B cell (primary cell): ENCODE results near the gene STPG4. TPM values are rescaled to one million over a fixed set of nuclear protein-coding genes. Genes with fewer than 3 reads are reported as not detected.

ENCODE experiments used
- ATAC-seq: fragments of 200-7000 bp; cut with Tn5 transposase; one replicate; pipeline ENCODE4 v1.10.0; 2021; ENCODE audit warnings: low read depth, mild to moderate bottlenecking, moderate number of reproducible peaks, moderate library complexity
- CTCF ChIA-PET: fragments of 350-600 bp; sonication (Branson Sonifier 250); formaldehyde crosslinking; loops from one replicate; lab custom pipeline; 2021; ENCODE audit warnings: antibody characterized with exemption, inconsistent platforms; lab: Charles Lee
- POLR2A ChIA-PET: fragments of 350-600 bp; sonication (Branson Sonifier 250); formaldehyde crosslinking; loops from one replicate; lab custom pipeline; 2021; ENCODE audit warnings: antibody characterized with exemption; lab: Charles Lee
- DNase-seq: peaks from one replicate; pipeline ENCODE4 v3.0.0; 2013
- H2AFZ ChIP-seq: 2 replicates; pipeline ENCODE4 v1.6.1; 2012; ENCODE audit warnings: mild to moderate bottlenecking, low read depth, low read length; ENCODE audit not compliant: insufficient read depth, poor library complexity, severe bottlenecking
- H3K27ac ChIP-seq, 2 donors: 1 replicate in 1 of 2; 2 replicates in 1 of 2; pipeline ENCODE4 v1.5.1; 2012 to 2013; ENCODE audit warnings: low read length in 2 of 2, mild to moderate bottlenecking in 2 of 2, moderate library complexity in 1 of 2
- H3K27me3 ChIP-seq, 4 experiments: fragments of 200-600 bp in 1 of 4; sonication (generic) in 1 of 4; replicated peaks in 1 of 4; 1 replicate in 2 of 4; 2 replicates in 2 of 4; pipeline versions ENCODE4 v1.6.1 to v1.7.0; 2013 to 2016; ENCODE audit warnings: low read length in 3 of 4, mild to moderate bottlenecking in 2 of 4, mixed read lengths in 1 of 4, moderate library complexity in 1 of 4; ENCODE audit not compliant: insufficient read depth in 4 of 4, control insufficient read depth in 3 of 4; ENCODE audit errors: control extremely low read depth in 1 of 4
- H3K36me3 ChIP-seq, 2 experiments: replicated peaks in 1 of 2; 1 replicate in 1 of 2; 2 replicates in 1 of 2; pipeline versions ENCODE4 v1.6.1 to v1.7.1; 2013; ENCODE audit warnings: low read length in 1 of 2; ENCODE audit not compliant: insufficient read depth in 2 of 2, control insufficient read depth in 1 of 2; ENCODE audit errors: control extremely low read depth in 1 of 2, extremely low read depth in 1 of 2
- H3K4me1 ChIP-seq, 2 donors: fragments of 200-600 bp in 1 of 2; sonication (generic) in 1 of 2; 1 replicate in 1 of 2; 2 replicates in 1 of 2; pipeline versions ENCODE4 v1.5.1 to v1.6.1; 2013 to 2017; ENCODE audit warnings: low read length in 2 of 2; ENCODE audit not compliant: control insufficient read depth in 2 of 2, insufficient read depth in 2 of 2
- H3K4me2 ChIP-seq: replicated peaks from 2 replicates; pipeline ENCODE3; 2012; ENCODE audit warnings: mild to moderate bottlenecking, low read depth, low read length; ENCODE audit not compliant: poor library complexity, severe bottlenecking
- H3K4me3 ChIP-seq, 5 experiments: fragments of 200-600 bp in 1 of 5; sonication (generic) in 1 of 5; 1 replicate in 3 of 5; 2 replicates in 2 of 5; pipeline versions ENCODE4 v1.5.1 to v1.7.0; 2011 to 2016; ENCODE audit warnings: low read length in 4 of 5, mild to moderate bottlenecking in 4 of 5, low read depth in 2 of 5, control low read depth in 1 of 5, moderate library complexity in 1 of 5; ENCODE audit not compliant: insufficient read depth in 1 of 5; ENCODE audit errors: control extremely low read depth in 1 of 5, extremely low read depth in 1 of 5
- H3K79me2 ChIP-seq: fragments of 200-600 bp; sonication (generic); one replicate; pipeline ENCODE4 v1.6.0; 2016; ENCODE audit warnings: low read length; ENCODE audit not compliant: control insufficient read depth, insufficient read depth
- H3K9ac ChIP-seq: fragments of 200-600 bp; sonication (generic); 2 replicates; pipeline ENCODE4 v1.6.1; 2017; ENCODE audit warnings: mild to moderate bottlenecking, low read length, moderate library complexity
- H3K9me3 ChIP-seq, 3 donors: one replicate each; pipeline versions ENCODE4 v1.6.1 to v1.7.1; 2013; ENCODE audit warnings: low read length in 2 of 3; ENCODE audit not compliant: control insufficient read depth in 2 of 3, insufficient read depth in 1 of 3; ENCODE audit errors: control extremely low read depth in 1 of 3
- H4K20me1 ChIP-seq: 2 replicates; pipeline ENCODE4 v1.6.0; 2012; ENCODE audit warnings: mild to moderate bottlenecking, low read length; ENCODE audit not compliant: insufficient read depth, control insufficient read depth, poor library complexity, severe bottlenecking
- H3K27ac Mint-ChIP-seq: one replicate; pipeline ENCODE4 v1.8.0; 2021; ENCODE audit warnings: mixed read lengths
- H3K27me3 Mint-ChIP-seq: one replicate; pipeline ENCODE4 v1.8.0; 2021; ENCODE audit warnings: mixed read lengths
- H3K4me1 Mint-ChIP-seq: one replicate; pipeline ENCODE4 v1.8.0; 2021; ENCODE audit warnings: mixed read lengths
- H3K4me3 Mint-ChIP-seq: one replicate; pipeline ENCODE4 v1.8.0; 2021; ENCODE audit warnings: mixed read lengths
- H3K9me3 Mint-ChIP-seq: one replicate; pipeline ENCODE4 v1.8.0; 2022; ENCODE audit warnings: mixed read lengths; ENCODE audit not compliant: insufficient read depth
- CTCF ChIP-seq: fragments of 200-600 bp; IDR thresholded peaks from one replicate; pipeline ENCODE4 v1.8.0; 2022; ENCODE audit warnings: antibody characterized with exemption, mild to moderate bottlenecking
- EZH2 ChIP-seq: IDR thresholded peaks from 2 replicates; pipeline ENCODE4 v1.6.1; 2012; ENCODE audit warnings: borderline replicate concordance, low read depth, mild to moderate bottlenecking, moderate library complexity, low read length; ENCODE audit not compliant: insufficient read depth, poor library complexity, severe bottlenecking
- WGBS: methylation state at CpG from one replicate; pipeline ENCODE4 v1.1.5; 2013; ENCODE audit warnings: missing lambda C conversion rate; ENCODE audit not compliant: insufficient coverage; 5-methylcytosine and 5-hydroxymethylcytosine counted together
- intact Hi-C: fragments of 100-400 bp; cut with micrococcal nuclease; formaldehyde crosslinking; loops from one replicate; pipeline ENCODE4 v1.10.0; 2022
- polyA plus RNA-seq: library from polyadenylated mRNA; depleted of rRNA; stranded (reverse); fragments of >200 nt; gene quantifications from 2 replicates; pipeline ENCODE4 v1.2.3, GENCODE V29; 2012
- total RNA-seq, 2 donors: library from RNA; stranded (reverse); fragments of 120-200 nt in 1 of 2; gene quantifications; 1 replicate in 1 of 2; 2 replicates in 1 of 2; pipeline versions ENCODE4 v1.2.3 to v1.2.4, GENCODE V29; 2013 to 2022

The STPG4 gene
- total and polyA plus RNA-seq, 2 donors (not counting 1 experiment from before 2014, with no cell fraction given), result 0.31 to 0.79 TPM

DNA sequence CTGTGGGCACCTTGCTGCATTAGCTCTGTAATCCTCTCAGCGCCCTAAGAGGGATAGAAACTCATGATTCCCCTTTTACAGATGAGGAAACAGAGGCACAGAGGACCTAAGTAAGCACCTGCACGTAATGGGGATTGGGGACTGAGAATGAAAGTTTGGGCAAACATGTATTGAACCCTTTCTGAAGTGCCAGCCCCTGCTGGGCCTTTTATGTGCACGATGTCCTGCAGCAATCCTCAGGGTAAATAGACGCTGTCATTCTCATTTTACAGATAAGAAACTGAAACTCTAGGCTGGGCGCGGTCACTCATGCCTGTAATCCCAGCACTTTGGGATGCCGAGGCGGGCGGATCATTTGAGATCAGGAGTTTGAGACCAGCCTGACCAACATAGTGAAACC is 117.4 kb downstream of the STPG4 start:
- H3K4me1 Mint-ChIP-seq, result peaks cover 67% of the 10 kb centered on the region
- H3K79me2 ChIP-seq, result peaks cover 37% of the 10 kb centered on the region
- no peaks in the 10 kb centered on the region for H3K9me3 ChIP-seq
- no peak for DNase-seq
- no peak overlapping the region for H2AFZ ChIP-seq
- H3K4me3 ChIP-seq, result no peak overlapping the region
- CTCF ChIA-PET, result interaction anchor here (1.0 kb wide), 1 partner anchor 234 kb away, joined by 3 read pairs; no protein-coding TSS in a partner anchor
- ATAC-seq, result no peak
- 96% methylated on average over 4 of the region's 9 CpGs for WGBS
- peaks cover 36 to 46% of the 10 kb centered on the region in 2 donors for H3K4me1 ChIP-seq
- TF ChIP-seq EZH2, result no peak
- no peak for TF ChIP-seq CTCF
- no peak overlapping the region for H3K9ac ChIP-seq
- no peaks in the 10 kb centered on the region for H3K27me3 ChIP-seq
- intact Hi-C loops, result loop anchor here (5.0 kb wide), 2 partner anchors 55 to 265 kb away; no protein-coding TSS in a partner anchor
- H4K20me1 ChIP-seq, result peaks cover 30% of the 10 kb centered on the region
- no peak overlapping the region for H3K4me3 Mint-ChIP-seq
- no peak overlapping the region for H3K27ac Mint-ChIP-seq
- no peaks in the 10 kb centered on the region for H3K27me3 Mint-ChIP-seq
- no peak overlapping the region for H3K27ac ChIP-seq
- peaks cover 0 to 72% of the 10 kb centered on the region in 2 experiments for H3K36me3 ChIP-seq
- no peak overlapping the region for H3K4me2 ChIP-seq
- POLR2A ChIA-PET, result no interaction called here
- H3K9me3 Mint-ChIP-seq, result no peaks in the 10 kb centered on the region

Other genes with a start within 250 kb of the STPG4 start
- 52.2 and 53.3 TPM in 2 replicates for gene MCFD2, start 239.5 kb downstream of the STPG4 start, total RNA-seq
- gene MCFD2, start 239.5 kb downstream of the STPG4 start, polyA plus RNA-seq, result 27.1 and 31.6 TPM in 2 replicates
- 144 and 155 TPM in 2 replicates for gene TTC7A, start 214.1 kb downstream of the STPG4 start, total RNA-seq
- 104 and 113 TPM in 2 replicates for gene TTC7A, start 214.1 kb downstream of the STPG4 start, polyA plus RNA-seq
- gene CALM2, start 21.2 kb upstream of the STPG4 start, total RNA-seq, result 251 and 258 TPM in 2 replicates
- gene CALM2, start 21.2 kb upstream of the STPG4 start, polyA plus RNA-seq, result 80.1 and 112 TPM in 2 replicates
- not detected in 2 replicates for gene EPCAM, start 214.0 kb upstream of the STPG4 start, total RNA-seq
- gene EPCAM, start 214.0 kb upstream of the STPG4 start, polyA plus RNA-seq, result 0.09 TPM in 1 of 2 replicates, not detected in the other
- 21.9 and 24.9 TPM in 2 replicates for gene MSH2, start 247.8 kb upstream of the STPG4 start, total RNA-seq
- 7.3 and 7.4 TPM in 2 replicates for gene MSH2, start 247.8 kb upstream of the STPG4 start, polyA plus RNA-seq